ENCODE measurements around the gene STXBP3.
"Not testable (repeated sequence)": the region's sequence is repeated elsewhere in the genome, so short reads cannot be mapped to it uniquely, and the experiment has no call there.

Gene STXBP3

DNA sequence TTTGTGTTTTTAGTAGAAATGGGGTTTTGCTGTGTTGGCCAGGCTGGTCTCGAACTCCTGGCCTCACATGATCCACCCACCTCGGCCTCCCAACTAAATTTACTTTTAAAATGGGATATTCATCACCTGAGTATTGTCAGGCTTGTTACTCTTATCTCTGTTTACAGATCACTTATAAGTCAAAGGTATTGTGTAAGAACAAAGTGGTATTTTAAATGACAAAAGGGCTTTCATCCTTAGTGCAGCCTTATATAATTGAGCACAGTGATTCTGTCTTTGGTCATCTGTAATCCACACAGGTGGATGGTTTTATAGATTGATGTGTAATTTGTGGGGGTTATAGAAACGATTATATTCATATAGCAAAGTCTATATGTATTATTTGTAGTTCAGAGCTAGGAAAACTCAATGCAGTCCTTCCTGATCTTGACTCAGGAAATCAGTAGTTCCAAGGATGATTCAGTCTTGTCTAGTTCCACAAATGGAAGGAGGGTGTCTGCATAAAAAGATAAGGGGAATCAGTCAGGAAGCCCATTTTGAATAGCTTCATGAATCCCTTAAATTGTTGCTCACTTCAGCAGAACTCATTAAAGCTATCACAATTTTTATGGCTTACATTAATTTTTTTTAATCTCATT, 34.6 kb downstream of the STXBP3 start:
- no peak overlapping the region for H3K4me3 ChIP-seq (ENCODE audit: low read length)
- TF ChIP-seq, protein P1, sequence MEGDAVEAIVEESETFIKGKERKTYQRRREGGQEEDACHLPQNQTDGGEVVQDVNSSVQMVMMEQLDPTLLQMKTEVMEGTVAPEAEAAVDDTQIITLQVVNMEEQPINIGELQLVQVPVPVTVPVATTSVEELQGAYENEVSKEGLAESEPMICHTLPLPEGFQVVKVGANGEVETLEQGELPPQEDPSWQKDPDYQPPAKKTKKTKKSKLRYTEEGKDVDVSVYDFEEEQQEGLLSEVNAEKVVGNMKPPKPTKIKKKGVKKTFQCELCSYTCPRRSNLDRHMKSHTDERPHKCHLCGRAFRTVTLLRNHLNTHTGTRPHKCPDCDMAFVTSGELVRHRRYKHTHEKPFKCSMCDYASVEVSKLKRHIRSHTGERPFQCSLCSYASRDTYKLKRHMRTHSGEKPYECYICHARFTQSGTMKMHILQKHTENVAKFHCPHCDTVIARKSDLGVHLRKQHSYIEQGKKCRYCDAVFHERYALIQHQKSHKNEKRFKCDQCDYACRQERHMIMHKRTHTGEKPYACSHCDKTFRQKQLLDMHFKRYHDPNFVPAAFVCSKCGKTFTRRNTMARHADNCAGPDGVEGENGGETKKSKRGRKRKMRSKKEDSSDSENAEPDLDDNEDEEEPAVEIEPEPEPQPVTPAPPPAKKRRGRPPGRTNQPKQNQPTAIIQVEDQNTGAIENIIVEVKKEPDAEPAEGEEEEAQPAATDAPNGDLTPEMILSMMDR (conservative IDR thresholded peaks at IDR 0.05; ENCODE audit: low read depth, low read length), result no peak

DNA sequence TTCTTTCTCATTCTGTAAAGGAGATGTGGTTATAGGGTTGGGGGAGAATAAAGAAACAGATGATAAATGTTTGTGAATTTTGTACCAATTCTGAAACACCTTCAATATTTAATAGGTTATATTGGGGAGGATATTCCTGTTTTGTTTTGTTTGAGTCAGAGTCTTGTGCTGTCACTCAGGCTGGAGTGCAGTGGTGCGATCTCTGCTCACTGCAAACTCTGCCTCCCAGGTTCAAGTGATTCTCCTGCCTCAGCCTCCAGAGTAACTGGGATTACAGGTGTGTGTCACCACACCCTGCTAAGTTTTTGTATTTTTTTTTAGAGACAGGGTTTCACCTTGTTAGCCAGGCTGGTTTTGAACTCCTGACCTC, 35.1 kb downstream of the STXBP3 start:
- not testable (repeated sequence) for DNase-seq (ENCODE audit: low read depth); H3K4me3 ChIP-seq (ENCODE audit: low read length)

More for the DNA sequence above, 34.6 kb downstream of the STXBP3 start:
- DNase-seq (ENCODE audit: low read depth), result no peak

DNA sequence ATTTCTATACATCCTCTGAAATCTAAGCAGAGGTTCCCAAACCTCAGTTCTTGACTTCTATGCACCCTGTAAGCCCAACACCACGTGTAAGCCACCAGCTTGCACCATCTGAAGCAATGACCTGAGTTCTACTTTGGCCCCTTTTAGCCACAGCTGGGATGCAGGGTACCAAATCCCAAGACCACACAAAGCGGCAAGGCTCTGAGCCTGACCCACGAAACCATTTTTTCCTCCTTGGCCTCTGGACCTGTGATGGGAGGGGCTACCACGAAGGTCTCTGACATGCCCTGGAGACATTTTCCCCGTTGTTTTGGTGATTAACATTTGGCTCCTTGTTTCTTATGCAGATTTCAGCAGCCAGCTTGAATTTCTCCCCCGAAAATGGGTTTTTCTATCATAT, 38.8 kb downstream of the STXBP3 start:
- TF ChIP-seq, protein P1 (conservative IDR thresholded peaks at IDR 0.05; ENCODE audit: low read depth, low read length), result no peak
- no peak for DNase-seq (ENCODE audit: low read depth)
- H3K4me3 ChIP-seq (ENCODE audit: low read length), result no peak overlapping the region

DNA sequence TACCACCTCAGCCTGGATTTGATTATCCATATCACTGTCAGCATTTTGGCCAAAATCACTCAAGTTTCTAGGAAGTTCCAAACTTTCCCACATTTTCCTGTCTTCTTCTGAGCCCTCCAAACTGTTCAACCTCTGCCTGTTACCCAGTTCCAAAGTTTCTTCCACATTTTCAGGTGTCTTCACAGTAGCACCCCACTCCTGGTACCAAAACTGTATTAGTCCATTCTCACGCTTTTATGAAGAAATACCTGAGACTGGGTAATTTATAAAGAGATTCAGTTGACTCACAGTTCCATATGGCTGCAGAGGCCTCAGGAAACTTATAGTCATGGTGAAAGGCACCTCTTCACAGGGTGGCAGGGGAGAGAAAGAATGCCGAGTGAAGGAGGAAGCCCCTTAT, 39.4 kb downstream of the STXBP3 start:
- H3K4me3 ChIP-seq (ENCODE audit: low read length), result no peak overlapping the region
- DNase-seq (ENCODE audit: low read depth), result no peak
- TF ChIP-seq, protein P1 (conservative IDR thresholded peaks at IDR 0.05; ENCODE audit: low read depth, low read length), result no peak

DNA sequence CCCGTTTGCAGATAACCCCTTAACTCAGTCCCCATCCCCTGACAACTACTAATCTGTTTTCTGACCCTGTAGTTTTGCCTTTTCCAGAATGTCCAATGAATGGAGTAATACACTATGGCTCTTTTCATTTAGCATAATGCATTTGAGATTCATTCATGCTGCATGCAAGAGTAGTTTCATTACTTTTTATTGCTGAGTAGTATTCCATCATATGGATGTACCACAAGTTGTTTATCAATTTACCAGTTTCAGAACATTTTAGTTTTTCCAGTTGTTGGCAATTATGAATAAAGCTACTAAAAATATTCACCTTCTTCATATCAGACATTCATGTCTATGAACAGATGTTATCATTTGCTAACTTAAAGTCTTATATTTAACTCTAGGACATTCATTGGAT, 45.3 kb downstream of the STXBP3 start:
- no peak for DNase-seq (ENCODE audit: low read depth)
- TF ChIP-seq, protein P1 (conservative IDR thresholded peaks at IDR 0.05; ENCODE audit: low read depth, low read length), result no peak
- no peak overlapping the region for H3K4me3 ChIP-seq (ENCODE audit: low read length)

DNA sequence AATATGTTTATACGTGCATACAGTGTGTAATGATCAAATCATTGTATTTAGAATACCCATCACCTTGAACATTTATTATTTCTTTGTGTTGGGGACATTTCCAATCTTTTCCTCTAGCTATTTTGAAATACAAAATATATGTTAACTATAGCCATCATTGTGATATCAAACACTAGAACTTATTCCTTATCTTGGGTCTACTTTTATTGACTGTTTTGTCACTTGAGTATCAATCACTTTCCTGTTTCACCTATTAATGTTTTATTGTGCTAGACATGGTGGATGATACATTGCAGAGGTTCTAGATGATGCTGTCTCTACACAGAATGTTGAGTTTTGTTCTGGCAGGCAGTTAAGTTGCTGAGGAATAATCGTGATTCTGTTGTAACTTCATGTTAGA, 45.9 kb downstream of the STXBP3 start:
- no peak for DNase-seq (ENCODE audit: low read depth)
- H3K4me3 ChIP-seq (ENCODE audit: low read length), result no peak overlapping the region
- TF ChIP-seq, protein P1 (conservative IDR thresholded peaks at IDR 0.05; ENCODE audit: low read depth, low read length), result no peak

DNA sequence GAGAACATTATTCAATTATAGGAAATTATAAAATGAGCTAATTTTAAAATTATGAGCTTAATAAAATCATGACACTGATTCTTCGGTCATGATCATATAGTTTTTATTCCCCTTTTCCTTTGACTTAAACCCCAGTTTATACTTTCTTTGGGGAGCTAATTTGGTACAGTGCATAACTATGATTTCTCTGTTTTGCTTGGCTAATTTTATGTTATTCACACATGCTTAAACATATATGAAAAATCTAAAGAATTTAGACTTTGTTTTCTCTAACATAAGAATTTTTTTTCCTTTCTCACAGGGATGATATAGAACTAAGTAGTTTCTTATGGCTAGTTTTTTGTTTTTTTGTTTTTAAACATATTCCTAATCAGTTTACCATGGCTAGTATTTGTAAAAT, 52.5 kb downstream of the STXBP3 start:
- TF ChIP-seq, protein P1 (conservative IDR thresholded peaks at IDR 0.05; ENCODE audit: low read depth, low read length), result no peak
- DNase-seq (ENCODE audit: low read depth), result no peak
- no peak overlapping the region for H3K4me3 ChIP-seq (ENCODE audit: low read length)
